Posterior vena cava (tissue), 2 donors: Measurements from ENCODE around the gene PKHD1. TPM values are rescaled to one million over a fixed set of nuclear protein-coding genes. Genes with fewer than 3 reads are reported as not detected.
"Not testable (repeated sequence)": the region's sequence is repeated elsewhere in the genome, so short reads cannot be mapped to it uniquely, and the experiment has no call there.

Source experiments
- DNase-seq: peaks from one replicate; pipeline ENCODE4 v3.0.0-alpha.2; 2020; ENCODE audit warnings: low spot score
- intact Hi-C, 2 donors: fragments of 100-400 bp; cut with DNase I; formaldehyde crosslinking; loops; one replicate each; pipeline versions ENCODE4 v1.14.1 to v1.14.2; 2022 to 2023
- total RNA-seq, 2 donors: library from RNA; stranded (reverse); fragmentation: NEBNext Ultra II Directional; extraction: Animal tissue kit (Norgen Biotek cat#: 25700); gene quantifications; one replicate each; pipeline ENCODE4 v1.2.1, GENCODE V29; 2021
- donor health status: DM: yes; HTN: yes; CAD: no.
- donor health status: DM: yes; HTN: yes; CAD: no.

PKHD1 gene
- total RNA-seq, 2 donors from 2014 or later: not detected

GRCh38 chr6:51901766-51902764 lies 185.3 kb downstream of the PKHD1 start:
- DNase-seq: no peak
- intact Hi-C loops: no loop called here

GRCh38 chr6:51893366-51893765 lies 194.0 kb downstream of the PKHD1 start:
- DNase-seq: no peak
- intact Hi-C loops: loop anchor here in 1 of 2 donors (2.0 kb wide), 1 partner anchor 51 kb away; no protein-coding TSS in a partner anchor

GRCh38 chr6:51892750-51893149 lies 194.7 kb downstream of the PKHD1 start:
- DNase-seq: no peak
- intact Hi-C loops: loop anchor here in 1 of 2 donors (2.0 kb wide), 1 partner anchor 50 kb away; no protein-coding TSS in a partner anchor

- no peak for DNase-seq
- intact Hi-C loops: loop anchor here in 1 of 2 donors (2.0 kb wide), 1 partner anchor 50 kb away; no protein-coding TSS in a partner anchor
These were observed 195.1 kb downstream of the PKHD1 start for GRCh38 chr6:51892339-51892738.

- intact Hi-C loops: loop anchor here in 1 of 2 donors (2.0 kb wide), 1 partner anchor 49 kb away; no protein-coding TSS in a partner anchor
These were observed 195.6 kb downstream of the PKHD1 start for GRCh38 chr6:51891784-51892183.

GRCh38 chr6:51887859-51888258 lies 199.6 kb downstream of the PKHD1 start:
- intact Hi-C loops: no loop called here
- DNase-seq: no peak

More at GRCh38 chr6:51891784-51892183, 195.6 kb downstream of the PKHD1 start:
- DNase-seq: no peak

- no peak for DNase-seq
- intact Hi-C loops: no loop called here
These were observed 201.5 kb downstream of the PKHD1 start for GRCh38 chr6:51885957-51886356.

GRCh38 chr6:51868591-51869355 lies 218.6 kb downstream of the PKHD1 start:
- DNase-seq: no peak
- intact Hi-C loops: no loop called here

- no peak for DNase-seq
- intact Hi-C loops: no loop called here
These were observed 220.5 kb downstream of the PKHD1 start for GRCh38 chr6:51866867-51867266.

- DNase-seq: no peak
- intact Hi-C loops: no loop called here
These were observed 221.4 kb downstream of the PKHD1 start for GRCh38 chr6:51865996-51866395.

GRCh38 chr6:51865176-51865575 lies 222.2 kb downstream of the PKHD1 start:
- intact Hi-C loops: no loop called here
- no peak for DNase-seq

GRCh38 chr6:51857134-51857533 lies 230.3 kb downstream of the PKHD1 start:
- intact Hi-C loops: loop anchor here in 1 of 2 donors (10.0 kb wide), 1 partner anchor 168 kb away; no protein-coding TSS in a partner anchor

GRCh38 chr6:51856508-51856907 lies 230.9 kb downstream of the PKHD1 start:
- intact Hi-C loops: loop anchor here in 1 of 2 donors (10.0 kb wide), 1 partner anchor 168 kb away; no protein-coding TSS in a partner anchor
- no peak for DNase-seq

More at GRCh38 chr6:51857134-51857533, 230.3 kb downstream of the PKHD1 start:
- DNase-seq: no peak

- no peak for DNase-seq
- intact Hi-C loops: loop anchor here in 1 of 2 donors (10.0 kb wide), 1 partner anchor 169 kb away; no protein-coding TSS in a partner anchor
These were observed 231.9 kb downstream of the PKHD1 start for GRCh38 chr6:51855310-51856082.

GRCh38 chr6:51854876-51855275 lies 232.5 kb downstream of the PKHD1 start:
- intact Hi-C loops: loop anchor here in 1 of 2 donors (10.0 kb wide), 1 partner anchor 170 kb away; no protein-coding TSS in a partner anchor
- no peak for DNase-seq

GRCh38 chr6:51854347-51854746 lies 233.1 kb downstream of the PKHD1 start:
- intact Hi-C loops: loop anchor here in 1 of 2 donors (10.0 kb wide), 1 partner anchor 170 kb away; no protein-coding TSS in a partner anchor
- peak; percentile 67 for DNase-seq

- not testable (repeated sequence) for DNase-seq
- intact Hi-C loops: loop anchor here in 1 of 2 donors (10.0 kb wide), 1 partner anchor 172 kb away; no protein-coding TSS in a partner anchor
These were observed 234.3 kb downstream of the PKHD1 start for GRCh38 chr6:51853109-51853508.

GRCh38 chr6:51846531-51846930 lies 240.9 kb downstream of the PKHD1 start:
- intact Hi-C loops: no loop called here
- no peak for DNase-seq
